ENCODE measurements around the gene TOX3. TPM values are rescaled to one million over a fixed set of nuclear protein-coding genes. Genes with fewer than 3 reads are reported as not detected.

Gene TOX3
- total RNA-seq, 1 experiment from 2014 or later: 20.2 TPM

DNA sequence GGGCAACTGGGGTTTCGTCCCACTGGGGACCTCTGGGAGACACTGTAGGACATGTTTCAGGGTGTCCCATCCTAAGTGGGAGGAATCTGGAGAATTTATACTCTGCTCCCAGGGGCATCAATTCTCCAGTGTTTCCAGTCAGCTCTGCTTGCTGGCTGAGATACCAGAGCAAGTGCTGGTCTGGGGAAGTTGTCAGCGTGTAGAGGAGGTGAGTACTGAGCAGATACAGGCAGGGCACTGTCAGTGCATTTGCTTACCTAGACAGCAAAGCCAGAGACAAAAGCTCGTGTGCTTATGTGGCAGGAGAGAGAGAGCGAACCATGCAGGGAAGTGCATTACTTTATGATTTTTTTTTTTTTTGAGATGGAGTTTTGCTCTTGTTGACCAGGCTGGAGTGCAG, 20.2 kb upstream of the TOX3 start:
- no peak overlapping the region for H4K5ac ChIP-seq (ENCODE audit: insufficient read length, low read depth, low read length)
- no peak overlapping the region for H3K56ac ChIP-seq (ENCODE audit: insufficient read length, low read depth, low read length)
- H4K91ac ChIP-seq (ENCODE audit: insufficient read length, low read depth, low read length): no peak overlapping the region
- no peaks in the 10 kb centered on the region for H3K9me3 ChIP-seq (ENCODE audit: control insufficient read depth, low read depth, low read length)
- no peak overlapping the region for H2BK20ac ChIP-seq (ENCODE audit: low read depth, low read length, poor library complexity, severe bottlenecking)
- no peaks in the 10 kb centered on the region for H3K79me2 ChIP-seq (ENCODE audit: insufficient read depth, low read length)
- H4K8ac ChIP-seq (replicated peaks; ENCODE audit: insufficient read length, low read depth, low read length): no peak overlapping the region
- no peak overlapping the region for H2BK15ac ChIP-seq (ENCODE audit: low read depth, low read length)
- H2BK120ac ChIP-seq (ENCODE audit: low read depth, low read length, poor library complexity, severe bottlenecking): no peak overlapping the region
- Mint-ChIP-seq H3K36me3 (ENCODE audit: insufficient read depth in 1 of 3, low read depth in 3 of 3) (peaks cover 0 to 11% (median 5%) of the 10 kb centered on the region in 3 experiments; a peak in 3 of 7 replicates), H3K27me3 (ENCODE audit: low read depth) (no peaks in the 10 kb centered on the region), H3K9me3 (peaks cover 7 to 8% of the 10 kb centered on the region in 2 experiments; a peak in 3 of 5 replicates), H3K4me3 (no peak overlapping the region), H3K4me1 (peaks cover 20 to 22% of the 10 kb centered on the region in 2 experiments), H3K27ac (no peak overlapping the region)
- WGBS (ENCODE audit: extremely low coverage, insufficient read length, low lambda C conversion rate): no CpG with 5 or more reads among the region's 4 CpGs
- no peak overlapping the region for H3K4ac ChIP-seq (ENCODE audit: low read depth, low read length)
- no peak overlapping the region for H3K4me2 ChIP-seq (ENCODE audit: insufficient read depth, insufficient read length, low read length)
- no peaks in the 10 kb centered on the region for H3K79me1 ChIP-seq (ENCODE audit: insufficient read depth, low read depth, low read length, poor library complexity, severe bottlenecking)
- TF ChIP-seq, protein P1, sequence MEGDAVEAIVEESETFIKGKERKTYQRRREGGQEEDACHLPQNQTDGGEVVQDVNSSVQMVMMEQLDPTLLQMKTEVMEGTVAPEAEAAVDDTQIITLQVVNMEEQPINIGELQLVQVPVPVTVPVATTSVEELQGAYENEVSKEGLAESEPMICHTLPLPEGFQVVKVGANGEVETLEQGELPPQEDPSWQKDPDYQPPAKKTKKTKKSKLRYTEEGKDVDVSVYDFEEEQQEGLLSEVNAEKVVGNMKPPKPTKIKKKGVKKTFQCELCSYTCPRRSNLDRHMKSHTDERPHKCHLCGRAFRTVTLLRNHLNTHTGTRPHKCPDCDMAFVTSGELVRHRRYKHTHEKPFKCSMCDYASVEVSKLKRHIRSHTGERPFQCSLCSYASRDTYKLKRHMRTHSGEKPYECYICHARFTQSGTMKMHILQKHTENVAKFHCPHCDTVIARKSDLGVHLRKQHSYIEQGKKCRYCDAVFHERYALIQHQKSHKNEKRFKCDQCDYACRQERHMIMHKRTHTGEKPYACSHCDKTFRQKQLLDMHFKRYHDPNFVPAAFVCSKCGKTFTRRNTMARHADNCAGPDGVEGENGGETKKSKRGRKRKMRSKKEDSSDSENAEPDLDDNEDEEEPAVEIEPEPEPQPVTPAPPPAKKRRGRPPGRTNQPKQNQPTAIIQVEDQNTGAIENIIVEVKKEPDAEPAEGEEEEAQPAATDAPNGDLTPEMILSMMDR (conservative IDR thresholded peaks at IDR 0.05): no peak
- no peak overlapping the region for H3K9ac ChIP-seq (ENCODE audit: extremely low read depth, insufficient read length, low read length)
- H2BK12ac ChIP-seq (ENCODE audit: insufficient read length, low read depth, low read length): no peak overlapping the region
- H3K4me1 ChIP-seq (ENCODE audit: insufficient read depth, low read length): peaks cover 2% of the 10 kb centered on the region; the same call in 1 of the 2 replicates
- H2AFZ ChIP-seq (ENCODE audit: low read length): no peak overlapping the region
- no peak overlapping the region for H2AK5ac ChIP-seq (ENCODE audit: insufficient read length, low read length)
- no peak overlapping the region for H3T11ph ChIP-seq (ENCODE audit: low read length)
- H3K23ac ChIP-seq (ENCODE audit: insufficient read length, low read depth, low read length): no peak overlapping the region
- H3K27ac ChIP-seq (ENCODE audit: insufficient read length, low read depth, low read length): no peak overlapping the region
- no peak for DNase-seq
- H3K27me3 ChIP-seq (ENCODE audit: insufficient read depth, low read length): no peaks in the 10 kb centered on the region
- no peaks in the 10 kb centered on the region for H3K23me2 ChIP-seq (ENCODE audit: insufficient read length, low read depth, low read length, poor library complexity, severe bottlenecking)
- no peaks in the 10 kb centered on the region for H4K20me1 ChIP-seq (ENCODE audit: control insufficient read depth, insufficient read depth, insufficient read length)
- no peak overlapping the region for H2BK5ac ChIP-seq (ENCODE audit: insufficient read length, low read length)
- no peak overlapping the region for H3K18ac ChIP-seq (ENCODE audit: insufficient read length, low read depth, low read length)
- no peak overlapping the region for H3K14ac ChIP-seq (ENCODE audit: insufficient read depth, low read length)

Data from H9 (cell line).